GM19025 (cell line): Measurements from ENCODE around the gene HMGCS2.
"Not testable (repeated sequence)": the region's sequence is repeated elsewhere in the genome, so short reads cannot be mapped to it uniquely, and the experiment has no call there.

Source experiments
- ATAC-seq: cut with Tn5 transposase; IDR thresholded peaks from one replicate; pipeline ENCODE4 v1.9.1; 2021; ENCODE audit warnings: mild to moderate bottlenecking, low read depth, moderate library complexity; ENCODE audit not compliant: unreplicated experiment

Gene HMGCS2

GRCh38 chr1:119790451-119791198, 21.9 kb upstream of the HMGCS2 start:
- ATAC-seq, result no peak

GRCh38 chr1:119787776-119788175, 19.1 kb upstream of the HMGCS2 start:
- no peak for ATAC-seq

GRCh38 chr1:119786473-119787050, 17.9 kb upstream of the HMGCS2 start:
- not testable (repeated sequence) for ATAC-seq

GRCh38 chr1:119786046-119786445, 17.3 kb upstream of the HMGCS2 start:
- ATAC-seq, result not testable (repeated sequence)

GRCh38 chr1:119784191-119784781, 15.6 kb upstream of the HMGCS2 start:
- ATAC-seq, result no peak

- no peak for ATAC-seq
Measured at GRCh38 chr1:119783354-119784185, 14.9 kb upstream of the HMGCS2 start.

GRCh38 chr1:119782631-119783325, 14.1 kb upstream of the HMGCS2 start:
- no peak for ATAC-seq

GRCh38 chr1:119781434-119782210, 12.9 kb upstream of the HMGCS2 start:
- ATAC-seq, result no peak

- no peak for ATAC-seq
Measured at GRCh38 chr1:119779869-119780356, 11.2 kb upstream of the HMGCS2 start.

- ATAC-seq, result no peak
Measured at GRCh38 chr1:119778886-119779560, 10.3 kb upstream of the HMGCS2 start.

- ATAC-seq, result no peak
Measured at GRCh38 chr1:119778359-119778758, 9.7 kb upstream of the HMGCS2 start.

- no peak for ATAC-seq
Measured at GRCh38 chr1:119774746-119775490, 6.2 kb upstream of the HMGCS2 start.

GRCh38 chr1:119773711-119774241, 5.1 kb upstream of the HMGCS2 start:
- no peak for ATAC-seq

GRCh38 chr1:119772298-119772697, 3.6 kb upstream of the HMGCS2 start:
- ATAC-seq, result no peak

GRCh38 chr1:119771770-119772169, 3.1 kb upstream of the HMGCS2 start:
- ATAC-seq, result no peak

GRCh38 chr1:119771016-119771415, 2.3 kb upstream of the HMGCS2 start:
- no peak for ATAC-seq

- no peak for ATAC-seq
Measured at GRCh38 chr1:119767486-119767885, 1.2 kb downstream of the HMGCS2 start.

GRCh38 chr1:119766374-119766794, 2.3 kb downstream of the HMGCS2 start:
- ATAC-seq, result no peak
